Keratinocyte (primary cell): ENCODE measurements around the gene STK16. TPM values are rescaled to one million over a fixed set of nuclear protein-coding genes. Genes with fewer than 3 reads are reported as not detected.

Experiments used
- DNase-seq: peaks from one replicate; pipeline ENCODE4 v3.0.0-alpha.2; 2011; ENCODE audit warnings: low read depth, missing footprints, low spot score
- FAIRE-seq: peaks from 2 replicates; lab custom pipeline; 2011; peaks lifted over from hg19 to GRCh38; lab: Jason Lieb, UNC
- H2AFZ ChIP-seq: 2 replicates; pipeline ENCODE4 v1.6.0; 2012; ENCODE audit warnings: low read length, control low read depth, inconsistent platforms; ENCODE audit not compliant: control insufficient read depth
- H3K27ac ChIP-seq: 2 replicates; pipeline ENCODE4 v1.5.1; 2011; ENCODE audit warnings: low read length; ENCODE audit not compliant: control insufficient read depth, insufficient read depth
- H3K27me3 ChIP-seq: 3 replicates; pipeline ENCODE4 v1.6.0; 2011; ENCODE audit warnings: low read length; ENCODE audit not compliant: control insufficient read depth, insufficient read depth; ENCODE audit errors: extremely low read depth
- H3K36me3 ChIP-seq, 2 experiments: 2 replicates in 1 of 2; 3 replicates in 1 of 2; pipeline ENCODE4 v1.5.1; 2011; ENCODE audit warnings: low read length in 2 of 2, mild to moderate bottlenecking in 1 of 2; ENCODE audit not compliant: control insufficient read depth in 2 of 2, insufficient read depth in 2 of 2; ENCODE audit errors: extremely low read depth in 1 of 2
- H3K4me1 ChIP-seq: 3 replicates; pipeline ENCODE4 v1.5.1; 2011; ENCODE audit warnings: low read length; ENCODE audit not compliant: control insufficient read depth, insufficient read depth; ENCODE audit errors: extremely low read depth
- H3K4me2 ChIP-seq: 3 replicates; pipeline ENCODE4 v1.6.0; 2011; ENCODE audit warnings: low read depth, low read length; ENCODE audit not compliant: control insufficient read depth, insufficient read depth; ENCODE audit errors: extremely low read depth
- H3K4me3 ChIP-seq, 3 experiments: fragments of 200-600 bp in 1 of 3; sonication (generic) in 1 of 3; 2 replicates in 2 of 3; 3 replicates in 1 of 3; pipeline ENCODE4 v1.5.1; 2011 to 2016; ENCODE audit warnings: low read length in 3 of 3, mild to moderate bottlenecking in 3 of 3, control low read depth in 2 of 3, inconsistent platforms in 1 of 3, low read depth in 1 of 3, mixed read lengths in 1 of 3, mixed run types in 1 of 3, moderate library complexity in 1 of 3; ENCODE audit not compliant: control insufficient read depth in 2 of 3, insufficient read depth in 2 of 3; ENCODE audit errors: extremely low read depth in 1 of 3
- H3K79me2 ChIP-seq: 2 replicates; pipeline ENCODE4 v1.6.0; 2012; ENCODE audit warnings: low read length; ENCODE audit not compliant: control insufficient read depth, insufficient read depth
- H3K9ac ChIP-seq: 3 replicates; pipeline ENCODE4 v1.6.0; 2011; ENCODE audit warnings: low read length; ENCODE audit not compliant: control insufficient read depth, insufficient read depth; ENCODE audit errors: extremely low read depth
- H3K9me1 ChIP-seq: 3 replicates; pipeline ENCODE4 v1.6.0; 2011; ENCODE audit warnings: low read length; ENCODE audit not compliant: control insufficient read depth, insufficient read depth; ENCODE audit errors: extremely low read depth
- H3K9me3 ChIP-seq: 2 replicates; pipeline ENCODE4 v1.5.1; 2012; ENCODE audit warnings: low read depth, low read length; ENCODE audit not compliant: control insufficient read depth
- H4K20me1 ChIP-seq: 3 replicates; pipeline ENCODE4 v1.6.0; 2011; ENCODE audit warnings: low read length; ENCODE audit not compliant: control insufficient read depth, insufficient read depth; ENCODE audit errors: extremely low read depth
- CTCF ChIP-seq, 3 experiments: IDR thresholded peaks in 1 of 3; conservative IDR thresholded peaks in 1 of 3; optimal IDR thresholded peaks in 1 of 3; 2 replicates in 2 of 3; 3 replicates in 1 of 3; pipeline versions ENCODE3 to v1.5.1; 2011; ENCODE audit warnings: low read length in 3 of 3, mild to moderate bottlenecking in 3 of 3, moderate library complexity in 2 of 3, control low read depth in 1 of 3, inconsistent platforms in 1 of 3; ENCODE audit not compliant: insufficient read depth in 2 of 3; ENCODE audit errors: extremely low read depth in 1 of 3
- EZH2 ChIP-seq: IDR thresholded peaks from one replicate; pipeline ENCODE4 v1.6.1; 2012; ENCODE audit warnings: inconsistent platforms, mild to moderate bottlenecking, low read length, moderate library complexity
- dilution Hi-C: fragments of 300-500 bp; cut with MboI; formaldehyde crosslinking; loops from one replicate; pipeline ENCODE4 v1.7.0; 2020; ENCODE audit warnings: low sequenced_read_pairs; ENCODE audit not compliant: extremely low pct_ligation_motif_present
- polyA plus RNA-seq, 5 experiments: library from polyadenylated mRNA; depleted of rRNA in 3 of 5; stranded (reverse) in 3 of 5; stranded (forward) in 1 of 5; unstranded in 1 of 5; fragments of >200 nt; gene quantifications; 1 replicate in 1 of 5; 2 replicates in 3 of 5; 3 replicates in 1 of 5; pipeline versions ENCODE4 v1.2.1 to v1.2.3, GENCODE V29; 2011 to 2012; ENCODE audit warnings: missing spikeins in 2 of 5, low read depth in 1 of 5, low replicate concordance in 1 of 5

STK16 gene
- polyA plus RNA-seq, 1 donor (not counting 4 experiments of a cell fraction or from before 2014, with no cell fraction given): 35.8 TPM

GRCh38 chr2:219248845-219249202 lies 3.5 kb downstream of the STK16 start:
- H3K4me3 ChIP-seq: peak overlapping the region in 2 of 3 experiments; percentile 3 to 38
- H4K20me1 ChIP-seq: peaks cover 5% of the 10 kb centered on the region
- peaks cover 68% of the 10 kb centered on the region for H3K4me1 ChIP-seq

GRCh38 chr2:219249203-219249980 lies 4.1 kb downstream of the STK16 start:
- no peaks in the 10 kb centered on the region for H3K27me3 ChIP-seq
- dilution Hi-C loops: no loop called here
- peaks cover 31 to 39% of the 10 kb centered on the region in 2 experiments for H3K36me3 ChIP-seq
- peak overlapping the region; percentile 88 for H3K27ac ChIP-seq
- peaks cover 60% of the 10 kb centered on the region for H3K79me2 ChIP-seq
- peak; percentile 86 for FAIRE-seq
- H4K20me1 ChIP-seq: peaks cover 5% of the 10 kb centered on the region
- no peaks in the 10 kb centered on the region for H3K9me1 ChIP-seq
- H3K4me3 ChIP-seq: peak overlapping the region; percentile 21 to 43 (median 40)
- H3K9me3 ChIP-seq: no peaks in the 10 kb centered on the region
- no peak overlapping the region for H2AFZ ChIP-seq
- peak overlapping the region; percentile 78 for H3K4me2 ChIP-seq
- H3K4me1 ChIP-seq: peaks cover 65% of the 10 kb centered on the region
- H3K9ac ChIP-seq: peak overlapping the region; percentile 69
- peak; percentile 81 for DNase-seq
- TF ChIP-seq EZH2 (no peak), CTCF (optimal IDR thresholded peaks at IDR 0.05 in 1 of 3, IDR thresholded peaks at IDR 0.05 in 1 of 3, conservative IDR thresholded peaks at IDR 0.05 in 1 of 3; ENCODE audit: extremely low read depth in 1 of 3, insufficient read depth in 2 of 3, low read length in 3 of 3) (peak in 1 of 3 experiments; percentile 11)

More at GRCh38 chr2:219248845-219249202, 3.5 kb downstream of the STK16 start:
- DNase-seq (no peak), FAIRE-seq (no peak)
- Histone ChIP-seq H3K9me3 (no peaks in the 10 kb centered on the region), H3K27ac (peak overlapping the region; percentile 88), H3K79me2 (peaks cover 60% of the 10 kb centered on the region), H3K4me2 (peak overlapping the region; percentile 78), H2AFZ (no peak overlapping the region), H3K27me3 (no peaks in the 10 kb centered on the region), H3K36me3 (peaks cover 31 to 39% of the 10 kb centered on the region in 2 experiments), H3K9ac (peak overlapping the region; percentile 69), H3K9me1 (no peaks in the 10 kb centered on the region)
- no peak for TF ChIP-seq EZH2
- dilution Hi-C loops: no loop called here
